Activated CD4-positive, alpha-beta T cell treated with anti-CD3 and anti-CD28 coated beads, Interleukin-2, amount 50 U/mL, for 16 hours (primary cell): ENCODE measurements around the gene SEBOX.

ENCODE experiments used
- DNase-seq: peaks from one replicate; pipeline ENCODE4 v3.0.0-alpha.2; 2020

Gene SEBOX

GRCh38 chr17:28338056-28338768, 26.8 kb downstream of the SEBOX start:
- no peak for DNase-seq

- DNase-seq = no peak
These were observed 28.8 kb downstream of the SEBOX start for GRCh38 chr17:28335959-28336871.

- peak; percentile 99 for DNase-seq
These were observed 29.6 kb downstream of the SEBOX start, which contains the start of the genes IFT20 and TNFAIP1 for GRCh38 chr17:28335201-28335958. Gene IFT20 (minus strand): TSS chr17:28335472. CDS start chr17:28331985, 3,487 bp downstream. Gene TNFAIP1 (plus strand): TSS chr17:28335761. CDS start chr17:28339522, 3,761 bp downstream.

GRCh38 chr17:28334666-28335200, 30.3 kb downstream of the SEBOX start:
- no peak for DNase-seq

DNA sequence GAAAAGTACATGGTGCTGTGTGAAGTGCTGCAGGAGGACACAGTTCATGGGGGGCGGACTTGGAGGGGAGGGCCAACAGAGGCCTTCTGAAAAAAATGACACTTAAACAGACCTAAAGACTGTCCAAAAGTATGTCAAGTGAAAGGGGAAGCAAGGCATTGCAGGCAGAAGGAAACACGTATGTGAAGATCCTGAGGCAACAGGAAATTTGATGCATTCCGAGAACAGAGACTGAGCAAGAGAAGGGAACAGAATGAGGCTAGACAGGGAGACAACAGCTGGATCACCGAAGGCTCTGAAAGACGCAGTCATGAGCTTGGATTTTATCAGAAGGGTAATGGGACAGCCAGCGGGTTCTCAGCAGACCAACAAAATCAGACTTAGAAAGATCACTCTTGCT, 30.8 kb downstream of the SEBOX start:
- DNase-seq = no peak

DNA sequence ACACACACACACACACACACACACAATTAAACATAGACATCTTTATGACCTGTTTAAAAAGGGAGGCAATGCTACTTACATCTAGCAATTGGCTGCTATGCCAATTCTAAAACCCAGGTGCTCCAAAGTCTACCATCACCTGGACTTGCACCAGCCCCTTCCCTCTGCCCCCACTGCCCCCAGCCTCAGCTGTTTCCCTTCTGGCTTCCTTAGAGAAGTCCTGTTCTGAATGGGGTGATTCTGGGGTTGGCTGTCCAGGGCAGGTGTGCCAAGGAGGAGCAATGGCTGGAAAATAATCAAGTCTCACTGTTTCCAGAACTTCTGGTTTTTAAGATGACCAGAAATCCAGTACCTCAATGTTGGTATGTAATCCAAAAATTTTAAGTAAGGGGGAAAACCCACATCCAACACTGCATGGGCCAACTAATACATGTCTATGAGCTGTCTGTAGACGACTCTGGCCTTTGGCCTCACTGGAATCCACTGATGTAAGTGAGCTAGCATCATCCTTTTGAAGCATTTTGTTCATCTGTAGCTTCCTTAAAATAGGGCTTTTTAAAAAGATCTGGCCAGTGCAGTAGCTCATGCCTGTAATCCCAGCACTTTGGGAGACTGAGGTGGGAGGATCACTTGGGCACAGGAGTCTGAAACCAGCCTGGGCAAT, 31.8 kb downstream of the SEBOX start:
- DNase-seq = no peak

DNA sequence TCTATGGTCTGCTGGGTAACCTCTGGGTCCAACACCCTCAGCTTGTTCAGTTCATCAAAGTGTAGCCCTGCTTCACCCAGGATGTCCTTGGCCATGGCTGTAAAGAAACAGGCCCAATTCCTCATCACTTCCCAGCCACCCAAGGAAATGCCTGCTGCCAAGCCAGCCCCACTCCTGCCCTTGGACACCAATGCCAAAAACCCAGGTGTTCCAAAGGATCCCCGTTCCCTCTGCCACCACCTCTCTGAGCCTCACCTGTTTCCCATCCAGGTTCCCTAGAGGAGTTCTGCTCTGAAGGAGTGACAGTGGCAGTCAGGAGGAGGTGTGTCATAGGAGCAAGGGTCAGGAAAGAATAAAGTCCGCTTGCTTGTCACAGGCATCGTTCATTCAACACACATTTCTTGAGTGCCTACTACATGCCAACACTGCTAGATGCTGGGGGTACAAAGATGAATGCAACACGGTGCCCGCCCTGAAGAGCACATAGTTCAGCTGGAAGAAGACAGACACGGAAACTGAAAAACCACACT, 33.0 kb downstream of the SEBOX start:
- DNase-seq = no peak

- no peak for DNase-seq
These were observed 34.3 kb downstream of the SEBOX start for GRCh38 chr17:28330671-28331070.

DNA sequence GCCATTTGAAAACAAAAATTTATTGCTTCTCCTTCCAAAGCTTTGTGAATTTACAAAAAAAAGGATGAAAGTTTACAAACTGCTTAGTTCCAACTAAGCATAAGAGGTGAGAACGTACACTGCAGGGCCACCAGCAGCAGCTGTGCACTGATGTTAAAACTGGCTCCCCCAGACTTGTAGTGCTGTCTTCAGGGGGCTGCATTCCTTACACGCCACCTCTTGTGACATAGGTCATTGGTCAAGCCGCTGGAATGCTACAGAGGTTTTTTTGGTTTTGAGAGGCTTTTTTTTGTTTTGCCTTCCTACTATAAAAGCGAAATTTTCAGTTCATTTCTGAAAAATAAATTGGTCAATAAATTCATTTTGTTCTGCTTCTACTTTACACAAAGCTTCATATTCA, 36.7 kb downstream of the SEBOX start:
- no peak for DNase-seq

- DNase-seq = no peak
These were observed 37.3 kb downstream of the SEBOX start for GRCh38 chr17:28327709-28328108.

DNA sequence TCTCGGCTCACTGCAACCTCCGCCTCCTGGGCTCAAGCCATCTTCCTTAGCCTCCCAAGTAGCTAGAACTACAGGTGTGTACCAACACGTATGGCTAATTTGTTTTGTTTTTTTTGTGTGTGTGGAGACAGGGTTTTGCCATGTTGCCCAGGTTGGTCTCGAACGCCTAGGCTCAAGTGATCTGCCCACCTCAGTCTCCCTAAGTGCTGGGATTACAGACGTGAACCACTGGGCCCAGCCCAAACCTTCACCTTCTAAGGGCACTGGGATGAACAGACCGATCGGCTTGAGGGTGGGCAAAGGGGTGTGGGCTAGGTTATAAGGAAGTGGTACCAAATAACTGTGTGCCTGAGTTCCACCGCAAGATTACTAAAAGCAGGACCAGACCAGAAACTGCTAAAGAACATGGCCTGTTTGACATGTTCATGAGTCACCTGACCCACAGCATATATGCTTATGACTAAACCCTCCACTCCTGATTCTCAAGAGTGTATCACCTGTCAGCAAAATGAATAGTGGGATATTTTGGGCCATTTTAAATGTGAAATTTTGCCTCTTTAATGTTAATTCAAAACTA, 37.9 kb downstream of the SEBOX start:
- DNase-seq = peak; percentile 87

DNA sequence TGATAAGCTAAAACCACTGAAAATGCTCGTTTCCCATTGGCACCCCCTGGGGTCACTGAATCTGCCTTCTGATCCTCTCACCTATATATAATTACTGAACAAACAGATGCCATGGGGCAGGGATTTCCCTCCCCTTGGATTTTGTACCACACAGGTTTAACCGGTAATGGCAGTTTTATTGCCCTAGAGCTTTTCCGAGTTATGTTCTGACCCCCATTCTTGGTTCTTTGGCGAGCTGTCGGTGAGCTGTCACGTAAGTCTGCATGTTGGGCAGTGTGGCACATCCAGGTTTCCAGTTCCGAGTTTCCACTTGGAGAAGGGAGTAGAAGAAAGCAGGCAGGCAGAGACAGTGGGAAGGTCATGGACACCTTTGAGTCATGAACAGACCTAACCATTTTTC, 38.9 kb downstream of the SEBOX start:
- DNase-seq = no peak

GRCh38 chr17:28325211-28325610, 39.8 kb downstream of the SEBOX start:
- no peak for DNase-seq

DNA sequence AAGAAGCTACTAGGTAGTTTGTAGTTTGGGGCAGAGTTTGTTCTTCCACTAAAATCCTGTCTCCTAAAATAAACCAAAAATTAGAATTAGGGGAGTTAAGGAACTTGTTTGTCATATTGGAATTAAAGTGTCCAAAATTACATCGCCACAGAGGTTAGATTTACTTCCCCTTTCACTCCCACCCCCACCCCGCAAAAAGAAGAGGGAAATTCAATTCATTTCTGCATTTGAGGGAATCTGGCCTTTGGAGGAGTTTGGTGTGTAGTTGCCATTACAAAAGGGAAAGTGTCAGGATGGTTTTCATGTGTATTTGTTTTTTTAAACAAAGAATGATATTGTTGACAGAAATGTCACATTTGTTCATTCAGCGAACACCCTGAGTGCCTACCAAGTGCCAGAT, 40.2 kb downstream of the SEBOX start:
- DNase-seq = no peak

DNA sequence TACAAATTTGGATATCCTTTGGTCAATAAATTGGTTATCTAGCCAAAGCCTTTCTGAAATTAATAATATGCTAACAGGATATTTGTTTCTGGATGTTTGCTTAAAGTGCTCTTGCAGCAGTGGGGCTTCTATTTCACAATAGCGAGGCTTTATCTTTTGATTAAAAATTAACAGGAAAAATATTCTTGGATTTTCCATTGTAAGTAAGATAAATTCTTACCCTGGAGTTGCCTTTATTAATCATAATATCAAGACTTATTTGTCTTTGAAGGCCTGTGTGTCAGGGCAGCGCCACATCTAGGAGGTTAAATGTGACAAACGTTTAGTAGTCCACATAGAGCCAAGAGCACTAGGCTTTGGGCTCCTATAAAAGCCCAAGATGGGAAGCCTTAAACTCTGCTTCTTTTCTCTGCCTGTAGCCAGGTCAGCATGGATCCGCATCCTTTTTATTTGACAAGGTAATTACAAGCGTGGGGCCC, 40.7 kb downstream of the SEBOX start:
- DNase-seq = no peak

- no peak for DNase-seq
These were observed 44.6 kb downstream of the SEBOX start for GRCh38 chr17:28320215-28321061.

DNA sequence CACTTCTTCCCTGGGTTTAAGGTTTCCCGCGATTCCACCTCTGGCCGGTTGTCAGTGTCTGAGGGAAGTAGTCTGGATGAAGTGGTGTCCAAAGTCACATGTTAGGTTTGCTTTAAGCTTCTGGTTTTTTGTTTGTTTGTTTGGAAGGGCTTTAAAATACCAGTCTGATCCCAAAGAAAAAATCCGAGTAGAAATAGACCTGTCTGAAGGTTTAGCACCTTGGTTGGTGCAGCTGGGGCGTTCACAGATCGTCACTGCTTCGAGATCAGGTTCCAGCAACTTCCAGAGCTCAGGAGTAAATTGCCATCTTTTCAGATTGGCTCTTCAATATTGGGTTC, 45.4 kb downstream of the SEBOX start:
- DNase-seq = no peak

GRCh38 chr17:28318759-28319597, 46.0 kb downstream of the SEBOX start, which contains the start of gene TMEM97:
Gene TMEM97 (plus strand): TSS chr17:28319200. CDS start chr17:28319240, 40 bp downstream.
- peak; percentile 98 for DNase-seq

DNA sequence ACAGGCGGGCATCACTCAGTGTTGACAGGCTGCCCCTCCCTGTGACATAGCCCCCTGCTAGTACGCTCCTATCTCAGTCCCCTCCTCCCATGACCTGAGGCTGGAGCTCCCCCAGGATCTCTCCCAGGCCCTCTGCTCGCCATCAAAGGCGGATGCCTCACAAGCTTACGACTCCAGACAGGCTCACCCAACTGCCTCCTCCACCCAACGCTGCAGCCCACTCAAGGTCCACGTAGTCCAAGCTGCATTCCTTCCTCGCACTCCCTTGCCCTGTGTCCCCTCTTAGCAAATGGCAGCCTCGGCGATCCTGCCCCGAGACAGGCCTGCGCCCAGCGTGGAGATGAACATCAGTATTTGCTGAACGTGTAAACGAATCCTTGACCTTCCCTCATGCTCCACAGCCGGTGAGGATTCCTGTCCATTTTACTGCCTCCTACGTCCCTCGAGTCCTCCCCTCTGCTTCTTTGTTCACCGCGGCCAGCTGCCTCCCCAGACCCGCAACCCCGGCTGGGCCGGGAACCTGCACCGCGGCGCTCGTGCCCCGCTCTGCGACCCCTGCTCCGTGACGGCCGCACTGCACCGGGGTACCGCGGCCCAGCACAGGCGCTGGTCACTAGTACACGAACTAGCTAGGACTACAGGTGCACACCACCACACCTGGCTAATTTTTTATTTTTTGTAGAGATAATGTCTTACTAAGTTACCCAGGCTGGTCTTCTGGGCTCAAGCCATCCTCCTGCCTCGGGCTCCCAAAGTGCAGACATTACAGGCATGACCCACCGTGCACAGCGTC, 46.8 kb downstream of the SEBOX start:
- no peak for DNase-seq
